ENCODE data around the gene ADGRB3.

Gene ADGRB3

DNA sequence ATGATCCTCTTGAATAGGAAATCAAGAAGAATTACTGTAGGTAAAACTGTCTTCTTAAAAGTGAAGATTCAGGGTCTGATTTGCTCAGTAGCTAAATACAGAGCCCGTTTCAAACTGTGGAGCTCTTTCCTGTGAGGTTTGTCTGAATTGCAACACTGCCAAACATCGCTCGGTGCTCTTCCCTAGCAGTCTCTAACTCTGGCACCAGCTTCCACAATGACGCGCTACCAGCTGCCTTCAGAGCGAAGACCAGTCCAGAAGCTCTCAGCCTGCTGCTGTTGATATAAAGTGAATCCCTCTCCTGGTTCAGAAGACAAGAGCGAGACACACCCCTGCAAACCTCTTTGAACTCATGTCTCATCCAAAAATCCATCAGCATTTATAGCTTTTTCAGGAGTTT, 714.7 kb downstream of the ADGRB3 start:
- TF ChIP-seq CTCF (IDR thresholded peaks at IDR 0.05; ENCODE audit: low read depth, low read length) = no peak
- no peak for DNase-seq (ENCODE audit: low read depth in 2 of 2)
- no peak overlapping the region for H3K4me3 ChIP-seq (replicated peaks in 1 of 2; ENCODE audit: low read depth in 2 of 2, low read length in 2 of 2)

GRCh38 chr6:69362209-69362608, 727.1 kb downstream of the ADGRB3 start:
- no peak for TF ChIP-seq CTCF (IDR thresholded peaks at IDR 0.05; ENCODE audit: low read depth, low read length)
- H3K4me3 ChIP-seq (replicated peaks in 1 of 2; ENCODE audit: low read depth in 2 of 2, low read length in 2 of 2) = no peak overlapping the region
- DNase-seq (ENCODE audit: low read depth in 2 of 2) = no peak

DNA sequence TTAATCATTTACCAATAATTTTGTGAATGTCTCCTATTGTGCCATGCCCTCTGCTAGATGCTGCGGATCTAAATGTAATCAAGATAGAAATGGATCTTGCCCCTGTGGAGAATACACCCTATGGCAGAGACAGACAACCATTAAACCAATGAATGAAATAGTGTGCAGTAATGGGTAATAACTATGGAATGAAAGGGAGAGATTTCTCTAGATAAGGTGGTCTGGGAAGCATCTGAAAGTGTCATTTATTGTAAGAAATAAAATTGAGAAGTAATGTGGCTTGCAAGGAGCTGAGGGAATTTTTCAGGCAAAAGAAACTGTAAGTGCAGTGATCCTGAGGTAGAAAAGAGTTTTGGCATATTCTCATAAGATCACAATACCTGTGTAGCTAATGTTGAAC, 731.7 kb downstream of the ADGRB3 start:
- DNase-seq (ENCODE audit: low read depth in 2 of 2) = no peak
- H3K4me3 ChIP-seq (replicated peaks in 1 of 2; ENCODE audit: low read depth in 2 of 2, low read length in 2 of 2) = no peak overlapping the region
- TF ChIP-seq CTCF (IDR thresholded peaks at IDR 0.05; ENCODE audit: low read depth, low read length) = no peak

DNA sequence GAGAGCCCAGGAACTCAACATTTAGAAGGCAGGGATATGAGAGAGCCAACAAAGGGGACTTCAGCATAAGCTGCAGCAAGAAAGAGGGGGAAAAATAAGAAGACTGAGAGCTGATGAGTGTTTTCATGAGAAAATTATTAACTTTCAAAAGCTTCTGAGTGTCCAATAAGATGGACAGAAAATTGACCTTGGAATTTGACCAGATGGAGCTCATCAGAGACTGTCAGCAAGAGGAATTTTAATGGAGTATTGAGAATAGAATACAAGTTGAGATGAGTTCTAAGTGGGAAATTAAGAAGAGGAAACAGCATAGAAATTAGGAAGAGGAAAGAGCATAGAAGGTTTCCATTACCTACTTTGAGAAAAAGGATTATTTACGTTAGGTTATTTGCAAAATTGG, 733.5 kb downstream of the ADGRB3 start:
- no peak for TF ChIP-seq CTCF (IDR thresholded peaks at IDR 0.05; ENCODE audit: low read depth, low read length)
- DNase-seq (ENCODE audit: low read depth in 2 of 2) = no peak
- H3K4me3 ChIP-seq (replicated peaks in 1 of 2; ENCODE audit: low read depth in 2 of 2, low read length in 2 of 2) = no peak overlapping the region

DNA sequence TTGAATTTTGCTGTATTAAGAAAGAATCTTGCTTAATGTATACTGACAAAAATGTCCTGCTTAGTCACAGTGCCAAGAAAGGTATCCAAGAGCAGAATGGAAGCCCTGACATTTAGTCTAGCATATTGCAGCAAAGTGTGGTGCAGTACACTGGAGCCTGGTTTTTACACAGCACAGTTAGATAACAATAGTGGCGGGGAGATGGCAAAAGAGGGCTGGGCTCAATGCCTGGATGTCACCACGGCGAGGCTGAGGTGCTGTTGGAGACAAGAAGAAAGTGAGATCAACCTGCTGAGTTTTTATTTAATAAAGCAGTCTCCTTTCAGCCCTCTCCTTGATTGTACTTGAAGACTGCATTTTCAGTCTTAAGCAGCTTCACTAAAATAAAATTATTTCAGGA, 735.7 kb downstream of the ADGRB3 start:
- TF ChIP-seq CTCF (IDR thresholded peaks at IDR 0.05; ENCODE audit: low read depth, low read length) = no peak
- no peak for DNase-seq (ENCODE audit: low read depth in 2 of 2)

DNA sequence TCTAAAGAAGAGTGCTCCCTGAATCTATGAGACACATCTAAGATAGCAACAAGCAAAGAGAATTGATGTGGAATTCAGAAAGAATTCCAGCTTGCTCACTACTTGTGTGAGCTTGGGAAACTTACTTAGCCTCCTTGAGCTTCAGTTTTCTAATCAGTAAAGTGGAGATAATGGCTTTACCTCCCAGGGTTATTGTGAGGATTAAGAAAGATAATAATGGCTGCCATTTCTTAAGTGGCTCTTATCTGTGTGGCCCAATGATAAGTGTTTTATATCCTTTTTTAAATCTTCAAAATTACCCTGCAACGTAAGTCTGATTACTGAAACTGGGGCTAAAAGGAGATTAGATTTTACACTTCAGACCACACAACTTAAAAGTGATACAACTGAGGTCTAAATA, 743.2 kb downstream of the ADGRB3 start:
- TF ChIP-seq CTCF (IDR thresholded peaks at IDR 0.05; ENCODE audit: low read depth, low read length) = no peak
- H3K4me3 ChIP-seq (replicated peaks in 1 of 2; ENCODE audit: low read depth in 2 of 2, low read length in 2 of 2) = no peak overlapping the region
- DNase-seq (ENCODE audit: low read depth in 2 of 2) = no peak

More for the DNA sequence above, 735.7 kb downstream of the ADGRB3 start:
- H3K4me3 ChIP-seq (replicated peaks in 1 of 2; ENCODE audit: low read depth in 2 of 2, low read length in 2 of 2) = no peak overlapping the region

DNA sequence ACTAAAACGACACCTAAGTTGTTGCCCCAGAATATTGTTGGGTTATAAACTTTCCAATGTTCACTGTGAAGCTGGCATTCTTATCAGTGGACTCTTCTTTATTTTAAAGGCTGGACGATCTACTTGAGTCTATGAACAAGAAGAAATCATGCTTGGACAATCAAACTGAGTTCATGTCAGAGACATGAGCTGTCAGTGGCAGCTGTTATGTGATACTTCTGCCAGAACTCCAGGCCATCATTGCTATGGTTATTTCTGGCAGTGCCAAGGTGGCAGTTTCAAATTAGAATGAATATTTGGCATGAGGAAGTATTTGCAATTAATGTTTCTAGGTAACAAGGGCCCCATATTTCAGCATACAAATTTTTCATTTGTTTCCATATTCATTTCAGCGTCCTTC, 744.4 kb downstream of the ADGRB3 start:
- TF ChIP-seq CTCF (IDR thresholded peaks at IDR 0.05; ENCODE audit: low read depth, low read length) = no peak
- H3K4me3 ChIP-seq (replicated peaks in 1 of 2; ENCODE audit: low read depth in 2 of 2, low read length in 2 of 2) = no peak overlapping the region
- no peak for DNase-seq (ENCODE audit: low read depth in 2 of 2)
